Measurements from ENCODE around the gene FOS. TPM values are rescaled to one million over a fixed set of nuclear protein-coding genes. Genes with fewer than 3 reads are reported as not detected.

FOS gene
- total and polyA plus RNA-seq, 7 donors = 108 to 1,048 (median 374) TPM

- H3K36me3 ChIP-seq = no peaks in the 10 kb centered on the region
- intact Hi-C loops (cut with DNase I) = no loop called here
- 86% methylated on average over 7 of the region's 7 CpGs for WGBS, 2 donors
Measured at GRCh38 chr14:75246546-75247285, 31.9 kb upstream of the FOS start.

GRCh38 chr14:75247286-75247922, 31.2 kb upstream of the FOS start:
- Histone ChIP-seq H3K9me3 (no peaks in the 10 kb centered on the region), H3K27me3 (no peaks in the 10 kb centered on the region), H3K27ac (no peak overlapping the region), H3K4me1 (peaks cover 0 to 7% (median 2%) of the 10 kb centered on the region in 4 donors), H3K36me3 (no peaks in the 10 kb centered on the region), H3K4me3 (no peak overlapping the region)
- intact Hi-C loops (cut with DNase I) = no loop called here
- TF ChIP-seq, protein P1, sequence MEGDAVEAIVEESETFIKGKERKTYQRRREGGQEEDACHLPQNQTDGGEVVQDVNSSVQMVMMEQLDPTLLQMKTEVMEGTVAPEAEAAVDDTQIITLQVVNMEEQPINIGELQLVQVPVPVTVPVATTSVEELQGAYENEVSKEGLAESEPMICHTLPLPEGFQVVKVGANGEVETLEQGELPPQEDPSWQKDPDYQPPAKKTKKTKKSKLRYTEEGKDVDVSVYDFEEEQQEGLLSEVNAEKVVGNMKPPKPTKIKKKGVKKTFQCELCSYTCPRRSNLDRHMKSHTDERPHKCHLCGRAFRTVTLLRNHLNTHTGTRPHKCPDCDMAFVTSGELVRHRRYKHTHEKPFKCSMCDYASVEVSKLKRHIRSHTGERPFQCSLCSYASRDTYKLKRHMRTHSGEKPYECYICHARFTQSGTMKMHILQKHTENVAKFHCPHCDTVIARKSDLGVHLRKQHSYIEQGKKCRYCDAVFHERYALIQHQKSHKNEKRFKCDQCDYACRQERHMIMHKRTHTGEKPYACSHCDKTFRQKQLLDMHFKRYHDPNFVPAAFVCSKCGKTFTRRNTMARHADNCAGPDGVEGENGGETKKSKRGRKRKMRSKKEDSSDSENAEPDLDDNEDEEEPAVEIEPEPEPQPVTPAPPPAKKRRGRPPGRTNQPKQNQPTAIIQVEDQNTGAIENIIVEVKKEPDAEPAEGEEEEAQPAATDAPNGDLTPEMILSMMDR (IDR thresholded peaks at IDR 0.05) = no peak
- TF ChIP-seq POLR2A (IDR thresholded peaks at IDR 0.05) = no peak
- no peak for TF ChIP-seq EP300 (IDR thresholded peaks at IDR 0.05)
- no peak for TF ChIP-seq POLR2AphosphoS5 (IDR thresholded peaks at IDR 0.05)
- no peak for DNase-seq
- WGBS, 2 donors = 43 to 69% methylated on average over 15 of the region's 15 CpGs

More at GRCh38 chr14:75246546-75247285, 31.9 kb upstream of the FOS start:
- TF ChIP-seq EP300 (IDR thresholded peaks at IDR 0.05) (no peak), POLR2A (IDR thresholded peaks at IDR 0.05) (no peak), POLR2AphosphoS5 (IDR thresholded peaks at IDR 0.05) (no peak)
- TF ChIP-seq, protein P1 (IDR thresholded peaks at IDR 0.05) = no peak
- DNase-seq = no peak
- no peaks in the 10 kb centered on the region for H3K9me3 ChIP-seq
- H3K4me1 ChIP-seq = peaks cover 0 to 10% (median 4%) of the 10 kb centered on the region in 4 donors
- H3K27me3 ChIP-seq = no peaks in the 10 kb centered on the region
- no peak overlapping the region for H3K27ac ChIP-seq
- H3K4me3 ChIP-seq = no peak overlapping the region

GRCh38 chr14:75247939-75248338, 30.7 kb upstream of the FOS start:
- no peaks in the 10 kb centered on the region for H3K27me3 ChIP-seq
- intact Hi-C loops (cut with DNase I) = no loop called here

DNA sequence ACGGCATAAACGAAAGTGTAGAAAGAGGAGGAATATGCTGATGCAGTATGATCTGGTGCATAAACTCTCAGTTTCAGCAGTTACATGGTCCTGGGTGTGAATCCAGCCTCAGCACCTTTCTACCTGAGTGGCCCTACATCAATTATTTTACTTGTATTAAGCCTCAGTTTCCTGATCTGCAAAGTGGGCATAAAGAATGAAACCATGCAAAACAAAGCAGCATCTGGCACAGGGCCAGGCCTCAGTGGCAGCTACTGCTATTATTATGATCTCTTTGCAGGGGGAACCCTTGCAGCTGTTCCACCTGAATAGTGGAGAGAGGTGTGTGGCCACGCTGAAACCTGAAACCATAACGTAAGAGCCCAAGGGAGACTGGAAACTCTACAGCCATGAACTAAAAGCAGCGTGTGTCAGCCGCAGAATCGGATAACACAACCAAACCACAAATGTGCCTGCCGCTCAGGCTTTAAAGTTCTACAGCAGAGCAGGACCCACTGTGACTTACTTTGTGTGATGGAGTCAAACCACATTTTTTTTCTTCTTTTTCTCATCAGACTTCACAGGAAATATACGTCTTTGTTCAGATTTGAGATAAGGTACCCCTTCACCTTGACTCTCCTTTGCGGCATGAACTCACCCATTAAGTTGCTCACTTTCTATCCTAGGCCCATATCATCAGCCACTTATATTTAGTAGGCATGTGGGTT, 29.2 kb upstream of the FOS start:
- no peak for DNase-seq
- Histone ChIP-seq H3K36me3 (no peaks in the 10 kb centered on the region), H3K4me3 (no peak overlapping the region), H3K27ac (no peak overlapping the region), H3K27me3 (no peaks in the 10 kb centered on the region), H3K9me3 (no peaks in the 10 kb centered on the region), H3K4me1 (no peaks in the 10 kb centered on the region)
- WGBS, 2 donors = 50 to 86% methylated on average over 10 of the region's 10 CpGs
- intact Hi-C loops (cut with DNase I) = no loop called here
- TF ChIP-seq, protein P1 (IDR thresholded peaks at IDR 0.05) = no peak
- TF ChIP-seq POLR2AphosphoS5 (IDR thresholded peaks at IDR 0.05) = no peak
- TF ChIP-seq POLR2A (IDR thresholded peaks at IDR 0.05) = no peak
- no peak for TF ChIP-seq EP300 (IDR thresholded peaks at IDR 0.05)

More at GRCh38 chr14:75247939-75248338, 30.7 kb upstream of the FOS start:
- WGBS, 2 donors = 80 to 88% methylated on average over 6 of the region's 6 CpGs
- DNase-seq = no peak
- H3K9me3 ChIP-seq = no peaks in the 10 kb centered on the region
- no peak overlapping the region for H3K27ac ChIP-seq
- H3K36me3 ChIP-seq = no peaks in the 10 kb centered on the region
- H3K4me3 ChIP-seq = no peak overlapping the region
- H3K4me1 ChIP-seq = peaks cover 0 to 1% (median under 1%) of the 10 kb centered on the region in 4 donors
- no peak for TF ChIP-seq POLR2AphosphoS5 (IDR thresholded peaks at IDR 0.05)
- no peak for TF ChIP-seq EP300 (IDR thresholded peaks at IDR 0.05)
- TF ChIP-seq, protein P1 (IDR thresholded peaks at IDR 0.05) = no peak

Measured in sigmoid colon (tissue), 7 donors.